GM21723 (cell line): ENCODE data around the gene IFT27.
"Not testable (repeated sequence)": the region's sequence is repeated elsewhere in the genome, so short reads cannot be mapped to it uniquely, and the experiment has no call there.

Experiments
- ATAC-seq: cut with Tn5 transposase; IDR thresholded peaks from one replicate; pipeline ENCODE4 v1.9.1; 2021; ENCODE audit warnings: mild to moderate bottlenecking, moderate library complexity; ENCODE audit not compliant: unreplicated experiment

The IFT27 gene

DNA sequence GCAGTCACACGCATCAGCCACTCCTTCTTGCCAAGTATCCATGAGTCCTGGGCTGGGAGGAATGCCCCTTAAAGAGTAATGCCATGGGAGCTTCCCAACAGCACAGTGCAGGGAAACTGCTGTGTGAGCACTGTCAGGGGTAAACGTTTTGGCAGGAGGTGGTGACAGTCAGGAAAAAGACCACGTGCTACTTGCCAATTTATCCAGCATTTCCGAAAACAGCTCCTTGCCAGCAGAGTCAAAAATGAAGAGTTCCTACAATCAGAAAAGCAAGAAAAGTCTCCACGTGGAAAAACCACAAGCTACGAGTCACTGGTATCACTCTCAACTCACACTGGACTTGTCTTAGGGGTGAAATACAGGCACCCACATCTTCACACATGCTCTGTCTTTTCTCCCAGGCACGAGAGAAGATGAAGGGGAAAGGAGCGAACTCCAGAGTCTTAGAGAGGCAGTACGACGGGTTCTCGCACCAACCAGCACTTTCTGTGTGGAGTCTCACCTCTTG lies 9.9 kb downstream of the IFT27 start:
- ATAC-seq: no peak

- no peak for ATAC-seq
Measured at GRCh38 chr22:36765131-36765942, 10.6 kb downstream of the IFT27 start.

GRCh38 chr22:36764641-36765040 lies 11.3 kb downstream of the IFT27 start:
- no peak for ATAC-seq

DNA sequence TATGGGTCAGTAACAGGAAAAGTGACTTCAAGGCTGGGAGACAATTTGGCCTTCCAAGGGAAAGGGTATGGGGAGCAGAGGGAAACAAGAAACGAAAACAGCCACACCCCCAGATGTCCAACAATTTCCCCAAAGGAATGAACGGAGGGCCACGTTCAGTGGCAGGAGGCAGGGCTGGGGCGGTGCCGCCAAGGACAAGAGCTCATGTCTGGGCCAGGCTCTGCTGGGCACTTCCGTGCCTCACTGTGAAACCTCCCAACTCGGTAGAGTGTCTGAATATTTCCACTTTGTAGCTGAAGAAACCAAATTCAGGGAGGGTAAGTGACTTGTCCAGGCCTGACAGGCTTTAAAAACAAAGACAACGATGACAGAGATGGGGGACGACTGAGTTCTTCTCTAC lies 11.9 kb downstream of the IFT27 start:
- no peak for ATAC-seq

DNA sequence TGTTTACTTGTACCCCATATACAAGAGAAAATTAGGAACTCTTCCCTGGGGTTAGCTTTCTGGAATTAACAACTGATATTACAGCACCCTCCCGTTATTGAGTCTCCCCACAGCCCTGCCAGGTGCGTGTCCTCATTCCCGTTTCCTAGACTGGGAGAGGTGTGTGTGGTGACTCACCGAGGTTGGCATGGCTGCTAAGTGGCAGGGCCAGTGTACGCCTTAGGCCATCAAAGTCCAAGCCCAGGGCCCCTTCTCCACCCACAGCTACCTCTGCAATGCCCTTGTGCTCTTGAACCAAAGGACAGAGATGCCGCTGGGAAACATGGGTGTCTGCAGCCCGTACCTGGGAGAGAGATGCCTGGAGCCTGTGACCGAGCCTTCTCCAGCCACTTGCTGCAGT lies 12.3 kb downstream of the IFT27 start:
- no peak for ATAC-seq

DNA sequence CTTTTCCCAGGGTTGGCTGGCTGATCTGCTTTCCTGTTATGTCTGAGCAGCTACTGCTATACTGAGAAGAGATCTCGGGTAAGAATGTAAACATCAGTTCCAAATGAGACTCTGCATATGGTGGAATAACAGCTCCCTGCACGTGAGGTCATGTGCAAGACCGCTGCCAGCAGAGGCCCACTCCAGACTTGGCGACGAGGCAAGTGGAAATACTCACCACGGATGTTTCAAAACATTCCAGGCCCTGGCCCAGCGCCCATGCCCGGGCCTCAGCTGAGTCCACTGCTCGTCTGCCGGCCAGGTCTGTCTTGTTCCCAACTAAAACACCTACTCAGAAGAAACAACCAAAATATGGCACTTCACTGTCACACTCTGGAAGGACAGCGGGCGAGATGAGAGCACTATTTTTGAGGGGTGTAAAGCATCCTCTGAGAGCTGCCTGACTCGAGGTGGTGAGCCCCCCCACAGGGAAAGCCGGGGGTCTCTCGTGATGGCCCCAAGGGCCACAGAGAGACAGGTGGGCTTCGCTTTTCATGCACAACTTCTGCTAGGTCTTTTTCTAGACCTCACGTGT lies 13.1 kb downstream of the IFT27 start:
- no peak for ATAC-seq

GRCh38 chr22:36761553-36762240 lies 14.2 kb downstream of the IFT27 start:
- ATAC-seq: no peak

- no peak for ATAC-seq
Measured at GRCh38 chr22:36760786-36761185, 15.1 kb downstream of the IFT27 start.

DNA sequence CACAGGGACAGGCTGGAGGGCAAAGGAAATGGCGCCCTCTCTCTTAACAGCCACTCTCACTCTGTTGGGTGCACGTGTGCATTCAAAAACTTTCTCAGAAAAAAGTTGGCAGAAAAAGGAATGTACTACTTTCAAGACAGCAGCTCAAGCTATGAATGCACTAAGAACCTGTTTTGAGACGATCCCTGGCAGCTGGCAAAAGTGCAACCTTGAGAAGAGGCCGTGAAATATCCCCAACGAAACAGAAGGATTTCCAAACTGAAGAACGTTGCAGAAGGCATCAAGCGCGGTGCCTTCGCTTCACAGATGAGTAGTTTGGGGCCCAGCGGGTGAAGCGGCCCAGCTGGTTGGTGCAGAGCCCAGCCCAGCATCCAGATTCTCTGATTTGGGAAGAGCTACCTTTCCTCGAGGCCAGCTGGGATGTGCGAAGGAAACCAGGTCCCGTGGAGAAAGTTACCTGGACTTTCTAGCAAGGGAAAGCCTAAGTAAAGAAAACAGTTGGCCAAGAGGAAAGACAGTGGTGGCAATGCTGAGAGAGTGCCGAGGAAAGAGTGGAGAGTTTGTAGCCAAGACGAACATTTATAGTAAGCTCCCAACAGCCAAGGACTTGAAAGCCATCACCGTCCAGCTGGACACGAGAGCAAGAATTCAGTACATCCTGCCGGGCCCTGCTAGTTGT lies 16.3 kb downstream of the IFT27 start:
- no peak for ATAC-seq

GRCh38 chr22:36758792-36759271 lies 17.1 kb downstream of the IFT27 start:
- ATAC-seq: no peak

DNA sequence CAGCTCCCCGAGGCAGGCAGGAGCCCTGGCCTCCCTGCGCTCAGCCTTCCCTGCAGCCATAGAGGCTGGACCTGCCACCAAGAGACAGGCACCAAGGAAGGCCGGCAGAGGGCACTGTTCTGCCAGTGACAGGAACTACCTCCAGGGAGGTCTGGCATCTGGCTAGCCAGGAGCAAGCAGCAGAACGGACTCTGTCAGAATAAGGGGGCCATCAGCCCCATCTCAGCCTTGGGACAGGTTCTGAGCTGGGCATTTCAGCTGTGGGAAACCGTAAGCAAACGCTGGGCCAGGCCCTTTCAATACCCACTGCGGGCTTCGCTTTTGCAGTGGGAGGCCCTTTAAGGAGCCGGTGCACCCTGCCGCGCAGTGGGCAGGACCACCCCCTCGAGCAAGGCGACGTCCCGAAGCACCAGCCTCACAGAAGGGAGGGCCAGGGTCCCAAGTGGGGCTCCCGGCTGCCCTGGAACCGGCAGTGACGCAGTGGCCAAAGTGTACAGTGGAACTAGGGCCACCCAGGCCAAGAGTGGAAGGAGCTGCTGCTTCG lies 18.2 kb downstream of the IFT27 start:
- ATAC-seq: peak; percentile 52

- no peak for ATAC-seq
Measured at GRCh38 chr22:36756746-36757655, 18.9 kb downstream of the IFT27 start.

DNA sequence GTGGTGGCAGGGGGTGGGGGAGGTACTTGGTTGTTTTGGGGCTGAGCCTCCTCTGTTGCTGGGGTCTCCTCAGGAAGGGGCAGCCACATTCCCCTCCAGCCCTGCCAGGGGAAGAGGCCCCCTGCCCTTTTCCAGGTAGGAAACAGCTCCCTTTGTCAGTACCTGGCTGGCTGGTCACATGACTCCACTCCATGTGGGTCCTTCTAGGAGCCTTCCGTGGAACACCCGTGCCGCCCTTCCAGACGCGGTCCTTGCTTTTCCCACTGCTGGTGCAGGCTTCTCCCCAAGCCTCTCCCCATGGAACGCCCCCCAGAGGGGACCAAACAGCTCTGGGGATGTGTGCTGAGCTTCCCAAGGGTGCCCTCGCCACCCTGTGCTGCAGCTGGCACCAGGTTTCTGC lies 19.9 kb downstream of the IFT27 start:
- no peak for ATAC-seq

GRCh38 chr22:36755316-36755715 lies 20.6 kb downstream of the IFT27 start:
- ATAC-seq: no peak

DNA sequence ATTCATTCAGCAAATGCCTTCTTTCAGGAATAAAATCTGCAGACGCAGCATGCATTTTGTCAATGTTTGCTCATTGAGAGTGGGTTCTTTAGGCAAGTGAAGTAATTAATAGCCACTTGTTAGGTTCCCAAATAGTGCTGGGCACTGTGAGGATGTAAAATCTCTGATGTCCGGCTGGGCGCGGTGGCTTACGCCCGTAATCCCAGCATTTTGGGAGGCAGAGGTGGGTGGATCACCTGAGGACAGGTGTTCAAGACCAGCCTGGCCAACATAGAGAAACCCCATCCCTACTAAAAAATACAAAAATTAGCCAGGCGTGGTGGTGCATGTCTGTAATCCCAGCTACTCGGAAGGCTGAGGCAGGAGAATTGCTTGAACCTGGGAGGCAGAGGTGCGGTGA lies 21.0 kb downstream of the IFT27 start:
- not testable (repeated sequence) for ATAC-seq

GRCh38 chr22:36753916-36754315 lies 22.0 kb downstream of the IFT27 start:
- ATAC-seq: no peak

GRCh38 chr22:36753120-36753802 lies 22.7 kb downstream of the IFT27 start:
- no peak for ATAC-seq

- ATAC-seq: no peak
Measured at GRCh38 chr22:36746375-36746970, 29.4 kb downstream of the IFT27 start.
